Measurements from ENCODE around the gene EFCAB6. TPM values are rescaled to one million over a fixed set of nuclear protein-coding genes. Genes with fewer than 3 reads are reported as not detected.

Gene EFCAB6
- total RNA-seq, 2 experiments from 2014 or later: 0.13 TPM; not detected in 1

DNA sequence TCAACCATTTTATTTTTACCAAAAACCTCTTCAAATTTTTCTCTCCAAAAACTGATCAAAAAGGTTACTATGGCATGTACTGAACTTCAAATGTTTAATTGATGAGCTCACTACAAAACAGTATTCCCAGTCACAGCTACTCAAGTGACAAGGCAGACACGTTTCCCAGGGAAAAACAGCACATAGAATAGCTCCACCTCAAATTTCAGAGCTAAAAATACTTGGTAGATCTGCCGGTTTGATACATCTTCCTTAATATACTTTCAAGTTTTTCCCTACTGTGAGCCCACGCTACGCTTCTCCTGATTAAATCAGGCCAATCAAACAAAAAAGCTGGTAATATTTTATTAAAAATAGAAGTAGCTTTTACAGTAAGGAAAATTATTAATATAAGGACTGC lies 100.4 kb downstream of the EFCAB6 start:
- no peaks in the 10 kb centered on the region for H3K4me1 ChIP-seq (ENCODE audit: insufficient read depth, low read length, poor library complexity, severe bottlenecking)
- H3K27ac ChIP-seq (ENCODE audit: low read depth, low read length, poor library complexity, severe bottlenecking): no peak overlapping the region
- no peaks in the 10 kb centered on the region for H3K36me3 ChIP-seq (ENCODE audit: insufficient read depth, low read length)
- no peaks in the 10 kb centered on the region for H3K9me3 ChIP-seq (ENCODE audit: low read length)
- intact Hi-C loops (cut with micrococcal nuclease; ENCODE audit: unreplicated experiment): no loop called here
- no peak overlapping the region for H3K4me2 ChIP-seq (ENCODE audit: low read length)
- TF ChIP-seq, protein P1, sequence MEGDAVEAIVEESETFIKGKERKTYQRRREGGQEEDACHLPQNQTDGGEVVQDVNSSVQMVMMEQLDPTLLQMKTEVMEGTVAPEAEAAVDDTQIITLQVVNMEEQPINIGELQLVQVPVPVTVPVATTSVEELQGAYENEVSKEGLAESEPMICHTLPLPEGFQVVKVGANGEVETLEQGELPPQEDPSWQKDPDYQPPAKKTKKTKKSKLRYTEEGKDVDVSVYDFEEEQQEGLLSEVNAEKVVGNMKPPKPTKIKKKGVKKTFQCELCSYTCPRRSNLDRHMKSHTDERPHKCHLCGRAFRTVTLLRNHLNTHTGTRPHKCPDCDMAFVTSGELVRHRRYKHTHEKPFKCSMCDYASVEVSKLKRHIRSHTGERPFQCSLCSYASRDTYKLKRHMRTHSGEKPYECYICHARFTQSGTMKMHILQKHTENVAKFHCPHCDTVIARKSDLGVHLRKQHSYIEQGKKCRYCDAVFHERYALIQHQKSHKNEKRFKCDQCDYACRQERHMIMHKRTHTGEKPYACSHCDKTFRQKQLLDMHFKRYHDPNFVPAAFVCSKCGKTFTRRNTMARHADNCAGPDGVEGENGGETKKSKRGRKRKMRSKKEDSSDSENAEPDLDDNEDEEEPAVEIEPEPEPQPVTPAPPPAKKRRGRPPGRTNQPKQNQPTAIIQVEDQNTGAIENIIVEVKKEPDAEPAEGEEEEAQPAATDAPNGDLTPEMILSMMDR (conservative IDR thresholded peaks at IDR 0.05; ENCODE audit: low read length): no peak
- TF ChIP-seq EZH2phosphoT487 (IDR thresholded peaks at IDR 0.05; ENCODE audit: borderline replicate concordance, low read depth, low read length): no peak
- no TSS peak for BruUV-seq (replicated peaks)
- H2AFZ ChIP-seq (ENCODE audit: low read length): no peak overlapping the region
- POLR2A ChIA-PET: interaction anchor here (0.7 kb wide), 1 partner anchor 11 kb away, joined by 3 read pairs; no protein-coding TSS in a partner anchor
- no peaks in the 10 kb centered on the region for H3K79me2 ChIP-seq (ENCODE audit: insufficient read depth, low read depth, low read length)
- CTCF ChIA-PET (ENCODE audit: unreplicated experiment): no interaction called here
- H3K4me3 ChIP-seq (ENCODE audit: low read depth, low read length, poor library complexity, severe bottlenecking): no peak overlapping the region
- H4K20me1 ChIP-seq (ENCODE audit: insufficient read depth, low read length): no peaks in the 10 kb centered on the region
- no peaks in the 10 kb centered on the region for H3K9me2 ChIP-seq (ENCODE audit: insufficient read depth, low read length)
- no peak for DNase-seq (ENCODE audit: low spot score)

DNA sequence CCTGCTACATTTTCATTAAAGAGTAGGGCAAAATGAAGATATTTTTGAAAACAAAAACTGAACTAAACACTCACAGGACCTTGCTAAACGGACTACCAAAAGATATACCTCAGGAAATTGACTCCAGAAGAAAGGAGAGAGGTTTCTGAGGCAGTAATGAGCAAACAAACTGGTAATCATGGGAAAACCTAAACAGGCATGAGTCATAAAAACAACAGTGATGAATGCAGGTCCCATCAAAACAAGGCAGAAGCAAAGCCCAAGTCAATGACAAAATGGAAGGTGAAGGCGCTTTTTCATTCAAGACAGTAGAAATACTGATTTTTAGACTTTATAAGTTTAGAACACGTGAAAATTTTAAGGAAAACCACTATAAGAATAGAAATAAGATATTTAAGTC lies 104.5 kb downstream of the EFCAB6 start:
- no peak for DNase-seq (ENCODE audit: low spot score)
- no peak for TF ChIP-seq EZH2phosphoT487 (IDR thresholded peaks at IDR 0.05; ENCODE audit: borderline replicate concordance, low read depth, low read length)
- TF ChIP-seq, protein P1 (conservative IDR thresholded peaks at IDR 0.05; ENCODE audit: low read length): no peak
- H3K4me3 ChIP-seq (ENCODE audit: low read depth, low read length, poor library complexity, severe bottlenecking): no peak overlapping the region
- H4K20me1 ChIP-seq (ENCODE audit: insufficient read depth, low read length): no peaks in the 10 kb centered on the region
- H2AFZ ChIP-seq (ENCODE audit: low read length): no peak overlapping the region
- no peaks in the 10 kb centered on the region for H3K9me3 ChIP-seq (ENCODE audit: low read length)
- CTCF ChIA-PET (ENCODE audit: unreplicated experiment): no interaction called here
- BruUV-seq (replicated peaks): no TSS peak
- intact Hi-C loops (cut with micrococcal nuclease; ENCODE audit: unreplicated experiment): no loop called here
- H3K9me2 ChIP-seq (ENCODE audit: insufficient read depth, low read length): no peaks in the 10 kb centered on the region
- POLR2A ChIA-PET: no interaction called here
- H3K79me2 ChIP-seq (ENCODE audit: insufficient read depth, low read depth, low read length): no peaks in the 10 kb centered on the region
- no peaks in the 10 kb centered on the region for H3K4me1 ChIP-seq (ENCODE audit: insufficient read depth, low read length, poor library complexity, severe bottlenecking)
- H3K36me3 ChIP-seq (ENCODE audit: insufficient read depth, low read length): no peaks in the 10 kb centered on the region
- no peak overlapping the region for H3K4me2 ChIP-seq (ENCODE audit: low read length)
- H3K27ac ChIP-seq (ENCODE audit: low read depth, low read length, poor library complexity, severe bottlenecking): no peak overlapping the region

DNA sequence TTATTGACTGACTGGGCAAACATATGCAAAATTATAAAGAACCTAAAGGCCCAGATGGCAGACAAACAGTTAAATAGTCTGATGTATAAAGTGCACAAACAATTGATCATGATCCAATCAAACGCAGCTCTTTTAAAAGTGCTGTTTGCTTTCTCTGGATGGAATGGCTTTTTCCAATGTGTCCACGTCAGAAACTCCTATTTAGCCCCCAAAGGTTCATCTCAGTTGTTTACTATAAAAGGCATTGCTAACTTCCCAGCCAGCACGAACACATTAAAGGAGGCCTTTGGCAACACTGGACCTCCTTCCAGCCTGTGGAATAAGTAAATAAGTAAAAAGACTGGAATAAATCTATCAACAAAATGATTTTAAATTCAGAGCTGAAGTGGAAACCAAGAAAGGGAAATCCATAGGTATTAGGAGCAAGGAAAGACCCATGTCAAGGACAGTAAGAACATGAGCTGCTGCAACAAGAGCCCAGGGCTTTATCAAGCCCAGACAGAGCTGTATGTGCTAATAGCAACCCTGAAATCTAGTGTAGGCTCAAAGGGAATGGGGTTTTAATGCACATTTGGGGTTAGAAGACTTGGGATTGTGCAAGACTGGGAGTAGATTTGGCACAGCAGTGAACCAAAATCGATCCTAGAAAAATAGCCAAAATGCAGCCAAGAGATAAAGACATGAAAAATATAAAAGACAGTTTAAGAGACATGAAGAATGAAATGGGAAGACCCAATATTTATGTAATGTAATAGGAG lies 105.4 kb downstream of the EFCAB6 start:
- H2AFZ ChIP-seq (ENCODE audit: low read length): no peak overlapping the region
- no peaks in the 10 kb centered on the region for H3K36me3 ChIP-seq (ENCODE audit: insufficient read depth, low read length)
- intact Hi-C loops (cut with micrococcal nuclease; ENCODE audit: unreplicated experiment): no loop called here
- H3K4me3 ChIP-seq (ENCODE audit: low read depth, low read length, poor library complexity, severe bottlenecking): no peak overlapping the region
- no peak for DNase-seq (ENCODE audit: low spot score)
- no TSS peak for BruUV-seq (replicated peaks)
- H3K9me3 ChIP-seq (ENCODE audit: low read length): no peaks in the 10 kb centered on the region
- POLR2A ChIA-PET: no interaction called here
- CTCF ChIA-PET (ENCODE audit: unreplicated experiment): no interaction called here
- no peaks in the 10 kb centered on the region for H3K4me1 ChIP-seq (ENCODE audit: insufficient read depth, low read length, poor library complexity, severe bottlenecking)
- TF ChIP-seq, protein P1 (conservative IDR thresholded peaks at IDR 0.05; ENCODE audit: low read length): no peak
- TF ChIP-seq EZH2phosphoT487 (IDR thresholded peaks at IDR 0.05; ENCODE audit: borderline replicate concordance, low read depth, low read length): no peak
- no peaks in the 10 kb centered on the region for H3K79me2 ChIP-seq (ENCODE audit: insufficient read depth, low read depth, low read length)
- H3K9me2 ChIP-seq (ENCODE audit: insufficient read depth, low read length): no peaks in the 10 kb centered on the region
- no peak overlapping the region for H3K27ac ChIP-seq (ENCODE audit: low read depth, low read length, poor library complexity, severe bottlenecking)
- no peaks in the 10 kb centered on the region for H4K20me1 ChIP-seq (ENCODE audit: insufficient read depth, low read length)
- H3K4me2 ChIP-seq (ENCODE audit: low read length): no peak overlapping the region
